GM19043 (cell line): ENCODE results near the gene ACTC1.

Experiments used
- ATAC-seq: cut with Tn5 transposase; IDR thresholded peaks from one replicate; pipeline ENCODE4 v1.9.1; 2021; ENCODE audit warnings: low read depth; ENCODE audit not compliant: unreplicated experiment

Gene ACTC1

GRCh38 chr15:34768530-34768929, 26.8 kb downstream of the ACTC1 start:
- ATAC-seq: no peak

GRCh38 chr15:34765741-34766140, 29.6 kb downstream of the ACTC1 start:
- no peak for ATAC-seq

- no peak for ATAC-seq
Observed at GRCh38 chr15:34760909-34761308, 34.4 kb downstream of the ACTC1 start.

GRCh38 chr15:34759992-34760391, 35.4 kb downstream of the ACTC1 start:
- ATAC-seq: no peak

GRCh38 chr15:34759347-34759746, 36.0 kb downstream of the ACTC1 start:
- ATAC-seq: no peak

GRCh38 chr15:34757262-34757661, 38.1 kb downstream of the ACTC1 start:
- ATAC-seq: no peak

- ATAC-seq: no peak
Observed at GRCh38 chr15:34755419-34755773, 40.0 kb downstream of the ACTC1 start.

GRCh38 chr15:34754674-34755418, 40.5 kb downstream of the ACTC1 start, which contains the start of gene GJD2:
TSS of gene GJD2 (minus strand) at chr15:34754998. CDS start at chr15:34754488, 510 bp downstream.
- ATAC-seq: no peak

GRCh38 chr15:34754171-34754601, 41.2 kb downstream of the ACTC1 start:
- ATAC-seq: no peak

GRCh38 chr15:34753236-34753894, 42.0 kb downstream of the ACTC1 start:
- no peak for ATAC-seq

GRCh38 chr15:34749691-34750090, 45.7 kb downstream of the ACTC1 start:
- no peak for ATAC-seq
